Memory B cell (primary cell): ENCODE data around the gene ZNF501.

Experiments
- ATAC-seq: fragments of 150-1000 bp; cut with Tn5 transposase; 2 replicates; pipeline ENCODE4 v1.10.0; 2021; ENCODE audit warnings: low read depth, mild to moderate bottlenecking, moderate library complexity
- DNase-seq, 2 donors: peaks; one replicate each; pipeline ENCODE4 v3.0.0; 2022; ENCODE audit warnings: low spot score in 2 of 2
- H3K27ac Mint-ChIP-seq: one replicate; pipeline ENCODE4 v1.8.0; 2022; ENCODE audit warnings: mild to moderate bottlenecking, moderate library complexity, mixed read lengths
- H3K27me3 Mint-ChIP-seq: one replicate; pipeline ENCODE4 v1.8.0; 2022; ENCODE audit warnings: mixed read lengths
- H3K36me3 Mint-ChIP-seq: one replicate; pipeline ENCODE4 v1.8.0; 2022; ENCODE audit warnings: mild to moderate bottlenecking, mixed read lengths
- H3K4me1 Mint-ChIP-seq: one replicate; pipeline ENCODE4 v1.8.0; 2022; ENCODE audit warnings: mixed read lengths
- H3K4me3 Mint-ChIP-seq: one replicate; pipeline ENCODE4 v1.8.0; 2022; ENCODE audit warnings: mild to moderate bottlenecking, moderate library complexity, mixed read lengths
- H3K9me3 Mint-ChIP-seq: one replicate; pipeline ENCODE4 v1.8.0; 2022; ENCODE audit warnings: mixed read lengths

ZNF501 gene

DNA sequence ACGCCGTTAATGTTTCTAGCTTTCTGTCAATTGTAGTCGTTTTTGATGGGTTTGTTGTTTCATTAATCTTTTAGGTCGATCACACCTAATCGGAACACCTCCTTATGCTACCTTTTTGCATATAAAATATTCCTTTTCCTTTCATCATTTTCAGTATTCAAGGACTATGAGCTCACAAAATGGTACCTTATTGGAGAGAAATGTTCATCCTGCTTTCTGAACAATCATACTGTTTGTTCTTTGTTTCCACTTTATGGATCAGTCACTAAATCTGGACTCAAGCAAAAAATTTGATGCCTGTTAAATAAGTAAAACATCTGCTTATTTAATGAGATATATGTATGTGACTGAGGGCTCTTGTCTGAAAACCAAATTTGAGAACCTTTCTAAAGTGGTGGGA, 33.3 kb downstream of the ZNF501 start:
- no peak for DNase-seq
- H3K9me3 Mint-ChIP-seq, result no peaks in the 10 kb centered on the region
- peak overlapping the region; percentile 89 for H3K4me3 Mint-ChIP-seq
- peaks cover 9% of the 10 kb centered on the region for H3K4me1 Mint-ChIP-seq
- peaks cover 14% of the 10 kb centered on the region for H3K36me3 Mint-ChIP-seq
- no peaks in the 10 kb centered on the region for H3K27me3 Mint-ChIP-seq
- no peak overlapping the region for H3K27ac Mint-ChIP-seq
- no peak for ATAC-seq

DNA sequence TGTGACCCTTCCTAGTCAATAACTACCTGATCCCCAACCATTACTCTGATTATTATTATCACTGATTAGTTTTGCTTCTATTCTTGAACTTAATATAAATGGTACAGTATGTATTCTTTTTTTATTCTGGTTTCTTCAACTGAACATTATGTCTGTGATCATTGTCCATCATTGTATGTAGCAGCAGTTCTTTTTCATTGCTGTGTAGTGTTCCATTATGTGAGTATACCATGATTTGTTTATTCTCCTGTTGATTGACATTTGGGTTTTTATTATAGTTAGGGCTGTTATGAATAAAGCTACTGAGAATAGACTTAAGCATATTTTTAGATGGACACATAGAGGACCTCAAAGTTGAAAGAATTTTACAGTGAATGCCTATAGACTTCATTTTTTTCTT, 34.8 kb downstream of the ZNF501 start:
- H3K27ac Mint-ChIP-seq, result no peak overlapping the region
- DNase-seq (no peak), ATAC-seq (no peak)
- no peaks in the 10 kb centered on the region for H3K9me3 Mint-ChIP-seq
- H3K4me3 Mint-ChIP-seq, result no peak overlapping the region
- H3K4me1 Mint-ChIP-seq, result peaks cover 9% of the 10 kb centered on the region
- H3K36me3 Mint-ChIP-seq, result peaks cover 7% of the 10 kb centered on the region
- no peaks in the 10 kb centered on the region for H3K27me3 Mint-ChIP-seq

DNA sequence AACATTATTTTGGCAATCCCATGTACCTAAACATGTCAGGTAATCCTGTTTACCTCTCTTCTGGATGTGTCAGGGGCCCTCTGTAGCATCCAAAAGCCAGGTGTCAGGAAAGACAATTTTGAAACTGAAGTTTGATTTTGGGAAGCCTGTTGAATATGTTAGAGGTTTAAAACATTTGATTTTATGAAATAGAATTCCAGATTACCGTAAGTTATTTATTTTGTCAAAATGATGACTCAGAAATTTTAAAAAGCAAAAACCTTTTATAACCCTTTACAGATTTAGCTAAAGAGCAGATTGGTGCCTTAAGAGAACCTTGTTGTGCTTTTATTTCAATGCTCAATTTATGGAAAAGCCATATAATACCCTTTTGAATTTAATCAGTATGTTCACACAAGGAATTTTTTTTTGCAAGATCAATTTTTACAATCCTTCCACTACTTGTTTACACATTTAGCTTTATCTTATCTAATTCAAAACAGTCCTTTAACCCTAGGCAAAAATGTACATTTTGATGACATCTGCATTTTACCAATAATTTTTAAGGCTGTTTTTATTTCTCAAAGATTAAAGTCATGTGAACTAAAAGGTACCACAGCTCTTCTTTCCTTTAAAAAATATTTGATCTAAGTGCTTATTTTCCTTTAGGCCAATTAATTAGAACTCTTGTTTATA, 42.1 kb downstream of the ZNF501 start:
- DNase-seq, result no peak
- H3K27me3 Mint-ChIP-seq, result no peaks in the 10 kb centered on the region
- no peak for ATAC-seq
- H3K9me3 Mint-ChIP-seq, result peaks cover 9% of the 10 kb centered on the region
- peaks cover 17% of the 10 kb centered on the region for H3K36me3 Mint-ChIP-seq
- H3K4me1 Mint-ChIP-seq, result no peaks in the 10 kb centered on the region
- no peak overlapping the region for H3K27ac Mint-ChIP-seq
- no peak overlapping the region for H3K4me3 Mint-ChIP-seq

DNA sequence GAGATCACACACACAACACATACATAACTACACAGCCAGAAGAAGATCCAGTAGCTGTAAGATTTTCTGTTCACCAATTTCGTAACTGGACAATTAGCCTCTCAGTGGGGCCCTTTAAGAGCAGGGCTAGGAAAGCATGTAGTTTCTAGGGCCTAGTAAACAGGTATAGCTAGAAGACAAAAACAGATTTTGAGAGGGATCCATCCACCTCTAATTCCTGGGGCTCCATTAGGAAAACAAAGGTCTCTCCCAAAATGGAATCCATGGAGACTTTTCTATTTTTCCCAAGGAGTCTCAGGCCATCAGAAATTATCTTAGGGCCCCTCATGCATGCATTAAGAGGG, 42.6 kb downstream of the ZNF501 start:
- no peak for DNase-seq
- H3K27me3 Mint-ChIP-seq, result no peaks in the 10 kb centered on the region
- peaks cover 16% of the 10 kb centered on the region for H3K36me3 Mint-ChIP-seq
- H3K27ac Mint-ChIP-seq, result no peak overlapping the region
- no peak overlapping the region for H3K4me3 Mint-ChIP-seq
- no peaks in the 10 kb centered on the region for H3K4me1 Mint-ChIP-seq
- no peak for ATAC-seq
- H3K9me3 Mint-ChIP-seq, result peaks cover 9% of the 10 kb centered on the region

DNA sequence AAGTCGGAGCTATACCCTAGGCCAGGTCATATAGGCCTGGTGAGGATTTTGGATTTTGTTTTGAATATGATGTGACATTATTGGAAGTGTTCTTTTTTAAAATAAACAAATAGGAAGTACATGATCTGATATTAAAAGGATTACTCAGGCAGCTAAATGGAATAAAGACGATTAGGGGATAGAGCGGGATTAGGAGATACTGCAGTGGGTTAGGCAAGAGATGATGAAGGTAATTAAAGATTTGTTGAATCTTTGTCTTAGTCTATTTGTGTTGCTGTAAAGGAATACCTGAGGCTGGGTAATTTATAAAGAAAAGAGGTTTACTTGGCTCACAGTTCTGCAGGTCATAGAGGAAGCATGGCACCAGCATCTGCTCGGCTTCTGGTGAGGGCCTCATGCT, 53.5 kb downstream of the ZNF501 start:
- H3K27ac Mint-ChIP-seq, result no peak overlapping the region
- no peaks in the 10 kb centered on the region for H3K4me1 Mint-ChIP-seq
- H3K9me3 Mint-ChIP-seq, result no peaks in the 10 kb centered on the region
- H3K36me3 Mint-ChIP-seq, result peaks cover 3% of the 10 kb centered on the region
- no peak for DNase-seq
- ATAC-seq, result no peak
- H3K4me3 Mint-ChIP-seq, result no peak overlapping the region
- H3K27me3 Mint-ChIP-seq, result no peaks in the 10 kb centered on the region
